HepG2 (cell line): ENCODE results near the gene MIA2. TPM values are rescaled to one million over a fixed set of nuclear protein-coding genes. Genes with fewer than 3 reads are reported as not detected.

Experiments
- ATF2 ChIP-seq: sonication (generic); formaldehyde crosslinking; IDR thresholded peaks from 2 replicates; pipeline ENCODE4 v1.4.0; 2020; ENCODE audit warnings: missing genetic modification reagents
- BCL6 ChIP-seq: IDR thresholded peaks from 2 replicates; pipeline ENCODE4 v1.6.1; 2016; ENCODE audit warnings: missing genetic modification reagents, missing compliant biosample characterization
- CENPBD1 ChIP-seq: sonication (generic); formaldehyde crosslinking; IDR thresholded peaks from 2 replicates; pipeline ENCODE4 v1.8.0; 2022; ENCODE audit warnings: missing genetic modification reagents, low read depth, mild to moderate bottlenecking, borderline replicate concordance
- PAX8 ChIP-seq: sonication (generic); formaldehyde crosslinking; IDR thresholded peaks from 2 replicates; pipeline ENCODE4 v1.8.0; 2022; ENCODE audit warnings: mild to moderate bottlenecking, missing genetic modification reagents, borderline replicate concordance
- SSRP1 ChIP-seq: IDR thresholded peaks from 2 replicates; pipeline ENCODE4 v1.6.1; 2016; ENCODE audit warnings: control low read depth
- STAT6 ChIP-seq: sonication (generic); formaldehyde crosslinking; IDR thresholded peaks from 2 replicates; pipeline ENCODE4 v1.4.0; 2020; ENCODE audit warnings: missing genetic modification reagents, mild to moderate bottlenecking, borderline replicate concordance
- ZFP62 ChIP-seq: sonication (generic); formaldehyde crosslinking; IDR thresholded peaks from 2 replicates; pipeline ENCODE4 v1.4.0; 2020; ENCODE audit warnings: missing genetic modification reagents
- ZNF224 ChIP-seq: sonication (generic); formaldehyde crosslinking; IDR thresholded peaks from 2 replicates; pipeline ENCODE4 v1.5.0; 2020; ENCODE audit warnings: mild to moderate bottlenecking, missing genetic modification reagents
- ZNF343 ChIP-seq: sonication (generic); formaldehyde crosslinking; IDR thresholded peaks from 2 replicates; pipeline ENCODE4 v1.4.0; 2020; ENCODE audit warnings: mild to moderate bottlenecking, missing genetic modification reagents
- ZNF720 ChIP-seq: sonication (generic); formaldehyde crosslinking; IDR thresholded peaks from 2 replicates; pipeline ENCODE4 v1.4.0; 2020; ENCODE audit warnings: missing genetic modification reagents
- polyA plus RNA-seq, 8 experiments: library from polyadenylated mRNA; depleted of rRNA in 3 of 8; stranded (reverse) in 7 of 8; unstranded in 1 of 8; fragments of >200 nt; fragmentation: Illumina TruSeq in 4 of 8; extraction: Trizol in 4 of 8; gene quantifications; 2 replicates each; pipeline versions ENCODE4 v1.2.1 to v1.2.3, GENCODE V29; 2011 to 2016; ENCODE audit warnings: low read depth in 4 of 8, missing spikeins in 1 of 8, mixed read lengths in 1 of 8; ENCODE audit not compliant: insufficient read depth in 1 of 8
- total RNA-seq, 5 experiments: library from RNA; depleted of rRNA; stranded (reverse); fragments of >200 nt; fragmentation: Illumina TruSeq; extraction: Trizol; gene quantifications; 2 replicates each; pipeline ENCODE4 v1.2.3, GENCODE V29; 2016; ENCODE audit warnings: low read depth in 1 of 5
- TF ChIP-seq, protein P1 (sequence below): conservative IDR thresholded peaks from 2 replicates; pipeline ENCODE4 v1.6.1; 2018; ENCODE audit warnings: missing genetic modification reagents
- TF ChIP-seq, protein P2 (sequence below): sonication (generic); formaldehyde crosslinking; IDR thresholded peaks from 2 replicates; pipeline ENCODE4 v1.4.0; 2020; ENCODE audit warnings: missing genetic modification reagents

MIA2 gene
- total and polyA plus RNA-seq, 2 of the 13 experiments (the other 11 are each of a cell fraction or from before 2014, with no cell fraction given) = 134 to 158 TPM

GRCh38 chr14:39432619-39433451 is 199.1 kb downstream of the MIA2 start (continued):
- TF ChIP-seq ZNF343 (CRISPR knock-in tag) = peak; percentile 92
- no peak for TF ChIP-seq ZNF720
- peak; percentile 98 for TF ChIP-seq ZNF224 (CRISPR knock-in tag)
- TF ChIP-seq BCL6 = peak; percentile 58; the same call in 1 of the 2 replicates
- TF ChIP-seq STAT6 (CRISPR knock-in tag) = peak; percentile 98; the same call in 1 of the 2 replicates
- TF ChIP-seq PAX8 (CRISPR knock-in tag) = peak; percentile 57; the same call in 1 of the 2 replicates
- TF ChIP-seq, protein P1, sequence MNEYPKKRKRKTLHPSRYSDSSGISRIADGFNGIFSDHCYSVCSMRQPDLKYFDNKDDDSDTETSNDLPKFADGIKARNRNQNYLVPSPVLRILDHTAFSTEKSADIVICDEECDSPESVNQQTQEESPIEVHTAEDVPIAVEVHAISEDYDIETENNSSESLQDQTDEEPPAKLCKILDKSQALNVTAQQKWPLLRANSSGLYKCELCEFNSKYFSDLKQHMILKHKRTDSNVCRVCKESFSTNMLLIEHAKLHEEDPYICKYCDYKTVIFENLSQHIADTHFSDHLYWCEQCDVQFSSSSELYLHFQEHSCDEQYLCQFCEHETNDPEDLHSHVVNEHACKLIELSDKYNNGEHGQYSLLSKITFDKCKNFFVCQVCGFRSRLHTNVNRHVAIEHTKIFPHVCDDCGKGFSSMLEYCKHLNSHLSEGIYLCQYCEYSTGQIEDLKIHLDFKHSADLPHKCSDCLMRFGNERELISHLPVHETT (CRISPR knock-in tag) = peak; percentile 90
- TF ChIP-seq, protein P2, sequence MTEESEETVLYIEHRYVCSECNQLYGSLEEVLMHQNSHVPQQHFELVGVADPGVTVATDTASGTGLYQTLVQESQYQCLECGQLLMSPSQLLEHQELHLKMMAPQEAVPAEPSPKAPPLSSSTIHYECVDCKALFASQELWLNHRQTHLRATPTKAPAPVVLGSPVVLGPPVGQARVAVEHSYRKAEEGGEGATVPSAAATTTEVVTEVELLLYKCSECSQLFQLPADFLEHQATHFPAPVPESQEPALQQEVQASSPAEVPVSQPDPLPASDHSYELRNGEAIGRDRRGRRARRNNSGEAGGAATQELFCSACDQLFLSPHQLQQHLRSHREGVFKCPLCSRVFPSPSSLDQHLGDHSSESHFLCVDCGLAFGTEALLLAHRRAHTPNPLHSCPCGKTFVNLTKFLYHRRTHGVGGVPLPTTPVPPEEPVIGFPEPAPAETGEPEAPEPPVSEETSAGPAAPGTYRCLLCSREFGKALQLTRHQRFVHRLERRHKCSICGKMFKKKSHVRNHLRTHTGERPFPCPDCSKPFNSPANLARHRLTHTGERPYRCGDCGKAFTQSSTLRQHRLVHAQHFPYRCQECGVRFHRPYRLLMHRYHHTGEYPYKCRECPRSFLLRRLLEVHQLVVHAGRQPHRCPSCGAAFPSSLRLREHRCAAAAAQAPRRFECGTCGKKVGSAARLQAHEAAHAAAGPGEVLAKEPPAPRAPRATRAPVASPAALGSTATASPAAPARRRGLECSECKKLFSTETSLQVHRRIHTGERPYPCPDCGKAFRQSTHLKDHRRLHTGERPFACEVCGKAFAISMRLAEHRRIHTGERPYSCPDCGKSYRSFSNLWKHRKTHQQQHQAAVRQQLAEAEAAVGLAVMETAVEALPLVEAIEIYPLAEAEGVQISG (CRISPR knock-in tag) = peak; percentile 94
- TF ChIP-seq ATF2 (CRISPR knock-in tag) = peak; percentile 74; the same call in 1 of the 2 replicates
- TF ChIP-seq CENPBD1 (CRISPR knock-in tag) = no peak
- TF ChIP-seq ZFP62 (CRISPR knock-in tag) = no peak; the same call in 1 of the 2 replicates
- TF ChIP-seq SSRP1 (CRISPR knock-in tag) = no peak; the same call in none of the 2 replicates
